Testis (tissue), 3 donors: ENCODE results near the gene CD81. TPM values are rescaled to one million over a fixed set of nuclear protein-coding genes. Genes with fewer than 3 reads are reported as not detected.

Source experiments
- DNase-seq: peaks from one replicate; pipeline ENCODE4 v3.0.0-alpha.2; 2019
- H3K27ac ChIP-seq, 2 donors: fragments of 200-600 bp; sonication (generic); one replicate each; pipeline ENCODE4 v1.5.1; 2019
- H3K27me3 ChIP-seq: fragments of 200-600 bp; sonication (generic); one replicate; pipeline ENCODE4 v1.5.1; 2019
- H3K36me3 ChIP-seq: fragments of 200-600 bp; sonication (generic); one replicate; pipeline ENCODE4 v1.5.1; 2017; ENCODE audit warnings: low read depth; ENCODE audit errors: missing control alignments
- H3K4me1 ChIP-seq: fragments of 200-600 bp; sonication (generic); one replicate; pipeline ENCODE4 v1.5.1; 2019
- H3K4me3 ChIP-seq, 2 donors: fragments of 200-600 bp; sonication (generic); one replicate each; pipeline ENCODE4 v1.5.1; 2017 to 2019
- H3K9me3 ChIP-seq: fragments of 200-600 bp; sonication (generic); one replicate; pipeline ENCODE4 v1.5.1; 2017
- CTCF ChIP-seq, 3 experiments: fragments of 450-650 bp in 2 of 3; fragments of 200-600 bp in 1 of 3; sonication (generic) in 1 of 3; IDR thresholded peaks; one replicate each; pipeline ENCODE4 v1.5.1; 2016 to 2019; ENCODE audit warnings: antibody characterized with exemption in 3 of 3, mild to moderate bottlenecking in 2 of 3, moderate library complexity in 1 of 3
- POLR2A ChIP-seq: fragments of 450-650 bp; IDR thresholded peaks from one replicate; pipeline ENCODE4 v1.6.1; 2017; ENCODE audit warnings: antibody characterized with exemption, mild to moderate bottlenecking, moderate library complexity
- WGBS, 2 donors: methylation state at CpG; one replicate each; pipeline ENCODE4 v1.1.5; 2018; 5-methylcytosine and 5-hydroxymethylcytosine counted together
- intact Hi-C: fragments of 100-400 bp; cut with DNase I; formaldehyde crosslinking; loops from one replicate; pipeline ENCODE4 v1.15.1; 2023; ENCODE audit warnings: low total_unique reads
- polyA plus RNA-seq: library from polyadenylated mRNA; stranded (reverse); fragments of 350-450 nt; fragmentation: Illumina TruSeq; extraction: RNeasy Lipid Tissue Mini Kit (QIAGEN cat#74804); gene quantifications from one replicate; pipeline ENCODE4 v1.2.3, GENCODE V29; 2014; ENCODE audit warnings: low read depth, low replicate concordance; ENCODE audit not compliant: insufficient read depth
- total RNA-seq, 2 donors: library from RNA; depleted of rRNA; stranded (reverse); fragments of >200 nt; gene quantifications; one replicate each; pipeline ENCODE4 v1.2.3, GENCODE V29; 2016

Gene CD81
- total and polyA plus RNA-seq, 3 donors from 2014 or later = 541 to 829 (median 665) TPM

GRCh38 chr11:2378527-2379210 is 1.6 kb downstream of the CD81 start:
- no peaks in the 10 kb centered on the region for H3K27me3 ChIP-seq
- no peak for TF ChIP-seq CTCF (IDR thresholded peaks at IDR 0.05)
- no peak for TF ChIP-seq POLR2A
- H3K9me3 ChIP-seq = no peaks in the 10 kb centered on the region
- peak overlapping the region; percentile 97 to 98 for H3K27ac ChIP-seq
- peaks cover 50% of the 10 kb centered on the region for H3K4me1 ChIP-seq
- intact Hi-C loops = no loop called here
- H3K4me3 ChIP-seq = peak overlapping the region; percentile 91 to 99
- no peaks in the 10 kb centered on the region for H3K36me3 ChIP-seq
- WGBS, 2 donors = 8 to 15% methylated on average over 15 to 23 of the region's 23 CpGs
- no peak for DNase-seq

- WGBS, 2 donors = 43 to 54% methylated on average over 8 to 11 of the region's 11 CpGs
- no peak for DNase-seq
- H3K9me3 ChIP-seq = no peaks in the 10 kb centered on the region
- peak overlapping the region; percentile 97 to 98 for H3K27ac ChIP-seq
- intact Hi-C loops = no loop called here
- no peak overlapping the region for H3K4me3 ChIP-seq
- no peaks in the 10 kb centered on the region for H3K36me3 ChIP-seq
- no peaks in the 10 kb centered on the region for H3K27me3 ChIP-seq
- H3K4me1 ChIP-seq = peaks cover 60% of the 10 kb centered on the region
- TF ChIP-seq CTCF (IDR thresholded peaks at IDR 0.05) = no peak
- TF ChIP-seq POLR2A = no peak
These were observed 2.5 kb downstream of the CD81 start for GRCh38 chr11:2379466-2380174.

GRCh38 chr11:2380396-2380795 is 3.3 kb downstream of the CD81 start:
- Histone ChIP-seq H3K4me1 (peaks cover 63% of the 10 kb centered on the region), H3K27me3 (no peaks in the 10 kb centered on the region), H3K9me3 (no peaks in the 10 kb centered on the region), H3K27ac (peak overlapping the region; percentile 97 to 98), H3K4me3 (no peak overlapping the region), H3K36me3 (no peaks in the 10 kb centered on the region)
- no peak for DNase-seq
- intact Hi-C loops = no loop called here
- TF ChIP-seq POLR2A = no peak
- TF ChIP-seq CTCF (IDR thresholded peaks at IDR 0.05) = no peak
- WGBS, 2 donors = 43 to 60% methylated on average over 7 to 13 of the region's 13 CpGs

- no peak for TF ChIP-seq POLR2A
- no peak for TF ChIP-seq CTCF (IDR thresholded peaks at IDR 0.05)
- intact Hi-C loops = no loop called here
- WGBS, 2 donors = 27 to 67% methylated on average over 10 to 20 of the region's 20 CpGs
These were observed 3.8 kb downstream of the CD81 start for GRCh38 chr11:2380807-2381350.

More at GRCh38 chr11:2380807-2381350, 3.8 kb downstream of the CD81 start:
- Histone ChIP-seq H3K4me3 (no peak overlapping the region), H3K4me1 (peaks cover 67% of the 10 kb centered on the region), H3K27me3 (no peaks in the 10 kb centered on the region), H3K36me3 (no peaks in the 10 kb centered on the region), H3K9me3 (no peaks in the 10 kb centered on the region), H3K27ac (peak overlapping the region; percentile 97 to 98)
- DNase-seq = peak; percentile 84
